ENCODE results near the gene TRAFD1.

The TRAFD1 gene

GRCh38 chr12:112166051-112167015 lies 41.0 kb downstream of the TRAFD1 start:
- no peak overlapping the region for H3K4me3 ChIP-seq (replicated peaks; ENCODE audit: low read depth, low read length)
- TF ChIP-seq, protein P1, sequence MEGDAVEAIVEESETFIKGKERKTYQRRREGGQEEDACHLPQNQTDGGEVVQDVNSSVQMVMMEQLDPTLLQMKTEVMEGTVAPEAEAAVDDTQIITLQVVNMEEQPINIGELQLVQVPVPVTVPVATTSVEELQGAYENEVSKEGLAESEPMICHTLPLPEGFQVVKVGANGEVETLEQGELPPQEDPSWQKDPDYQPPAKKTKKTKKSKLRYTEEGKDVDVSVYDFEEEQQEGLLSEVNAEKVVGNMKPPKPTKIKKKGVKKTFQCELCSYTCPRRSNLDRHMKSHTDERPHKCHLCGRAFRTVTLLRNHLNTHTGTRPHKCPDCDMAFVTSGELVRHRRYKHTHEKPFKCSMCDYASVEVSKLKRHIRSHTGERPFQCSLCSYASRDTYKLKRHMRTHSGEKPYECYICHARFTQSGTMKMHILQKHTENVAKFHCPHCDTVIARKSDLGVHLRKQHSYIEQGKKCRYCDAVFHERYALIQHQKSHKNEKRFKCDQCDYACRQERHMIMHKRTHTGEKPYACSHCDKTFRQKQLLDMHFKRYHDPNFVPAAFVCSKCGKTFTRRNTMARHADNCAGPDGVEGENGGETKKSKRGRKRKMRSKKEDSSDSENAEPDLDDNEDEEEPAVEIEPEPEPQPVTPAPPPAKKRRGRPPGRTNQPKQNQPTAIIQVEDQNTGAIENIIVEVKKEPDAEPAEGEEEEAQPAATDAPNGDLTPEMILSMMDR (IDR thresholded peaks at IDR 0.05; ENCODE audit: low read depth, low read length, missing control alignments) = no peak
- no peak for DNase-seq (ENCODE audit: extremely low read depth, low read depth)

- H3K4me3 ChIP-seq (replicated peaks; ENCODE audit: low read depth, low read length) = no peak overlapping the region
- no peak for DNase-seq (ENCODE audit: extremely low read depth, low read depth)
- TF ChIP-seq, protein P1 (IDR thresholded peaks at IDR 0.05; ENCODE audit: low read depth, low read length, missing control alignments) = no peak
Measured at GRCh38 chr12:112167031-112167461, 41.7 kb downstream of the TRAFD1 start.

DNA sequence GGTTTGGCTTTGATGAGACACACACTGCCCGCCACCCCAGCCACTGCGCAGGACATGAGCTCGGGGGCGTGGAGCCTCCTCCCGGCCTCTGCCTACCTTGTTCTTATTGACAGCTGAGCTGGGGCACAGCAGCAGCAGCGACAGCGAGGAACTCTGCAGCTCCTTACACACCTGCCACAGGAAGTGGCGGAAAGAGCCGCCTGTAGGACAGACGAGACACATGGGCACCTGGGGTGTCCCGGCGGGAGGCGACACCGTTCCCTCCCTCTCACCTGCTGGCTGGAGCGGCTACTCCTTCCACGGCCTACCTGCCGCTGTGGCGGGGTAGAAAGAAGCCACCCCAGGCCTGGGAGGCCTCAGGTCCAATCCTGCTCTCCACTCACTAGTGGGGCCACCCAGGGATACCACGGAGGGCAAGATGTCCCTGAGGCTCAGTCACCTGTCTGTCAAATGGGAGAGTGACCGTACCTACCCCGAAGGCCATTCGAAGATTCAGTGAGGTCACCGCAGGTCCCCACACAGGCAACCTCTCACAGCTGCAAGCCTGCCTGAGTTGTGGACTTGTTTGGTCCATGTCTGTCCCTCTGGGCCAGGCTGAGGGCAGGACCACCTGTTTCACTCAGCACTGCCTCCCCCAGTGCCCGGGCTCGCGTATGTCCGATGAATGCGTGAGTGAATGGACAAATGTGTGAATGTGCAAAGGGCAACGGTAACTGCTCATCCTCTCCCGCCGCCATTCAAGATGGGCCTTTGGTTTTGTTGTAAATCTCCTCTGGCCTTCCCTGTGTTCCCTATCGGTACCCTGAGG lies 42.6 kb downstream of the TRAFD1 start:
- DNase-seq (ENCODE audit: extremely low read depth, low read depth) = no peak
- H3K4me3 ChIP-seq (replicated peaks; ENCODE audit: low read depth, low read length) = no peak overlapping the region
- TF ChIP-seq, protein P1 (IDR thresholded peaks at IDR 0.05; ENCODE audit: low read depth, low read length, missing control alignments) = no peak

DNA sequence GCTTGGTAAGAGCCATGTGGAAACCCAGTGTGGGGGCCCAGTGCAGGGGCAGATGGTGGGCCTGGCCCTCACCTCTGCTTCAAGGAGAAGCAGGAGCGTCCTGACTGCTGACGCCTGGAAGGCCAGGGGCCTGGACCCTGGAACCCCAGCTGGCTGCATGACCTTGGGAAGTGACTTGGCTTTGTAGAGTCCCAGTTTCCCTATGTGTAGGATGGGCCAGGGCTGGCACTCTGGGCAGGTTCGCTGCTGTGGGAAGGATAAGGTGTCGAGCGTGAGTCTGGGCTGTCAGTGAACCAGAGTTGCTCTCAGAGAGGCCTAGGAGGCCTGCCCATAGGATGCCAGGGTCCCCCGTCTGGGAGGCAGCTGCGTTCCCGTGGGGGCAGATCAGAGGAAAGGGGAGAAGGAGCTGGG lies 43.2 kb downstream of the TRAFD1 start:
- no peak overlapping the region for H3K4me3 ChIP-seq (replicated peaks; ENCODE audit: low read depth, low read length)
- TF ChIP-seq, protein P1 (IDR thresholded peaks at IDR 0.05; ENCODE audit: low read depth, low read length, missing control alignments) = no peak
- DNase-seq (ENCODE audit: extremely low read depth, low read depth) = no peak

DNA sequence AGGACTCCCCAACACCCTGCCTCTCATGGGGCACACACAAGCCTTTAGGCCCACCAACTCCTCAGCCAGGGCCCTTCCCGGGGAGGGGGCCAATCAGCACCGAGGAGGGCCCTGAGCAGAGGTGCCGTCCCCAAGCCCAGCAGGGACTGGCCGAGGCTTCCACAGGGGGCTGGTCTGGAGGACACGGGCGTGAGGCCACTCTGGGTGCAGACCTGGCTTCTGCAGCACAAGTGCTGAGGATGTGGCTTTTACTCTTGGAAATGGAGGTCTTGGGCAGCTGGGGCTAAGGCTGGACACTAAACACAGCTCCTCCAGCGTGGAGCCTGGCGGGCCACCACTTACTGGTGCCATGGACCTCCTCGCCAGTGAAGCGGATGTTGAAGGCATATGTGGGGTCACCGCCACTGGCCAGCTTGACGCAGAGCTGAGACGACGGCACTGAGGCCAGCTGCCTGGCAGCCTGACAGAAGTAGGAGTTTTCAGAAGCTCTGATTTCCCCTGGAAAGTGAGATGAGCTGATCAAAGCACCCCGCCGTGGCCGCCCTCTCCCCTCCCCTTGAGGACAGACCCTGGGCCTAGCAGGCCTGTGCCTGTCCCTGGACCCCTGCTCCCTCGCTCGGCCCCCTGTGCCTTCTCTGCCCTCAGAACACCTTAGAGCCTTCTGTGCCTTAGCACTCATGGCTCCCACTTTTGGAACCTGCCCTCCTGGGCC lies 44.0 kb downstream of the TRAFD1 start:
- no peak for DNase-seq (ENCODE audit: extremely low read depth, low read depth)
- TF ChIP-seq, protein P1 (IDR thresholded peaks at IDR 0.05; ENCODE audit: low read depth, low read length, missing control alignments) = no peak
- no peak overlapping the region for H3K4me3 ChIP-seq (replicated peaks; ENCODE audit: low read depth, low read length)

DNA sequence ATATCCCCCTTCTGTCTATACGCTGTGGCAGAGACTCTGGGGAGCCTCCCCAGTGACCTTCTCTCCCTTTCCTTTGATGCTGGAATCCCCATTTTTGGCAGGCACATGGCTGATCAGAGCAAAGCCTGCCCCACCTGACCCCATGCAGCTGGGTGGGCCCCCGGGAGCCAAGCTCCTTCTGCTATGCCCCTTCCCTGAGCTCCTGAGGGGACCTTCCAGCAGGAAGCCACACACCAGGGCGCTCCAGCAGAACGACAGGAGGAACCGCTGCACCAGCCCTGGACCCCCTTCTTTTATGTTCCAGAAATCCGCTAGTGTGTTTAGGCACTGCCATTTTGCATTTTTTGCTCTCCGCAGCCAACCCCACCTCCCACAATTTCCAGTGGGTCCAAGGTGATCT lies 44.6 kb downstream of the TRAFD1 start:
- no peak for DNase-seq (ENCODE audit: extremely low read depth, low read depth)
- no peak overlapping the region for H3K4me3 ChIP-seq (replicated peaks; ENCODE audit: low read depth, low read length)
- TF ChIP-seq, protein P1 (IDR thresholded peaks at IDR 0.05; ENCODE audit: low read depth, low read length, missing control alignments) = no peak
